HepG2 (cell line): ENCODE data around the gene IL16. TPM values are rescaled to one million over a fixed set of nuclear protein-coding genes. Genes with fewer than 3 reads are reported as not detected.

Source experiments
- ATAC-seq: fragments of 200-7000 bp; cut with Tn5 transposase; 3 replicates; pipeline ENCODE4 v1.9.1; 2020; ENCODE audit warnings: mild to moderate bottlenecking, moderate library complexity
- BruUV-seq: library from RNA; stranded (reverse); fragments of 400-500 nt; replicated peaks from 2 replicates; lab custom pipeline; 2021; lab: Mats Ljungman, UMichigan
- CTCF ChIA-PET: fragments of 300-600 bp; formaldehyde crosslinking; extraction: SDS; loops from one replicate; lab custom pipeline; 2021; ENCODE audit warnings: low total read pairs, inconsistent platforms, low intra/inter-chr PET ratio; lab: Yijun Ruan, JAX
- POLR2A ChIA-PET: fragments of 350-600 bp; sonication (Branson Sonifier 250); formaldehyde crosslinking; loops from one replicate; lab custom pipeline; 2020; ENCODE audit warnings: antibody characterized with exemption, inconsistent platforms; lab: Yijun Ruan, JAX
- DNase-seq: peaks from one replicate; pipeline ENCODE4 v3.0.0-alpha.2; 2015; ENCODE audit warnings: low spot score
- FAIRE-seq: peaks from 3 replicates; lab custom pipeline; 2011; peaks lifted over from hg19 to GRCh38; lab: Jason Lieb, UNC
- H2AFZ ChIP-seq: one replicate; pipeline ENCODE4 v1.6.1; 2011; ENCODE audit warnings: low read length, inconsistent platforms
- H3K27ac ChIP-seq: fragments of 300-600 bp; 3 replicates; pipeline ENCODE4 v1.8.0; 2011; ENCODE audit warnings: mixed run types, mild to moderate bottlenecking, mixed read lengths, low read length, inconsistent platforms; ENCODE audit not compliant: insufficient read depth; ENCODE audit errors: extremely low read length
- H3K27me3 ChIP-seq, 2 experiments: fragments of 200-600 bp in 1 of 2; 2 replicates in 1 of 2; 3 replicates in 1 of 2; pipeline versions ENCODE4 v1.6.0 to v1.8.0; 2011; ENCODE audit warnings: low read length in 2 of 2, mild to moderate bottlenecking in 2 of 2, moderate library complexity in 2 of 2, inconsistent platforms in 1 of 2; ENCODE audit not compliant: insufficient read depth in 2 of 2, control insufficient read depth in 1 of 2
- H3K36me3 ChIP-seq, 2 experiments: fragments of 200-600 bp in 1 of 2; replicated peaks in 1 of 2; 2 replicates in 1 of 2; 3 replicates in 1 of 2; pipeline versions ENCODE4 v1.5.1 to v1.8.0; 2011; ENCODE audit warnings: low read length in 2 of 2, inconsistent platforms in 1 of 2; ENCODE audit not compliant: insufficient read depth in 2 of 2, control insufficient read depth in 1 of 2
- H3K4me1 ChIP-seq: 2 replicates; pipeline ENCODE4 v1.5.1; 2012; ENCODE audit warnings: low read length, inconsistent platforms; ENCODE audit not compliant: insufficient read depth
- H3K4me2 ChIP-seq: 2 replicates; pipeline ENCODE4 v1.6.0; 2011; ENCODE audit warnings: low read depth, low read length, inconsistent platforms
- H3K4me3 ChIP-seq, 3 experiments: fragments of 200-600 bp in 1 of 3; sonication (generic), shearing (Covaris generic) in 1 of 3; replicated peaks in 1 of 3; 2 replicates each; pipeline ENCODE4 v1.5.1; 2011 to 2016; ENCODE audit warnings: low read length in 3 of 3, inconsistent platforms in 2 of 3, low read depth in 2 of 3, mild to moderate bottlenecking in 2 of 3, control low read depth in 1 of 3, mixed read lengths in 1 of 3; ENCODE audit not compliant: insufficient read depth in 1 of 3
- H3K79me2 ChIP-seq: one replicate; pipeline ENCODE4 v1.6.1; 2011; ENCODE audit warnings: low read length, inconsistent platforms; ENCODE audit not compliant: insufficient read depth
- H3K9ac ChIP-seq: 2 replicates; pipeline ENCODE4 v1.6.0; 2011; ENCODE audit warnings: mild to moderate bottlenecking, low read depth, low read length, inconsistent platforms; ENCODE audit not compliant: insufficient read depth
- H3K9me3 ChIP-seq: 2 replicates; pipeline ENCODE4 v1.5.1; 2012; ENCODE audit warnings: mild to moderate bottlenecking, low read length
- H4K20me1 ChIP-seq: 2 replicates; pipeline ENCODE4 v1.6.0; 2011; ENCODE audit warnings: inconsistent platforms, mild to moderate bottlenecking, low read length, moderate library complexity; ENCODE audit not compliant: insufficient read depth
- ETV6 ChIP-seq: sonication (generic); formaldehyde crosslinking; conservative IDR thresholded peaks from 2 replicates; pipeline ENCODE4 v1.4.0; 2020; ENCODE audit warnings: missing genetic modification reagents
- KIAA2018 ChIP-seq: sonication (generic); formaldehyde crosslinking; IDR thresholded peaks from 2 replicates; pipeline ENCODE4 v1.5.0; 2020; ENCODE audit warnings: mild to moderate bottlenecking, missing genetic modification reagents, borderline replicate concordance
- MAFG ChIP-seq: sonication (generic); formaldehyde crosslinking; IDR thresholded peaks from 2 replicates; pipeline ENCODE4 v1.5.1; 2020; ENCODE audit warnings: mild to moderate bottlenecking, missing genetic modification reagents
- MED1 ChIP-seq: sonication (generic); formaldehyde crosslinking; IDR thresholded peaks from 2 replicates; pipeline ENCODE4 v1.4.0; 2020; ENCODE audit warnings: missing genetic modification reagents
- MLX ChIP-seq: IDR thresholded peaks from 2 replicates; pipeline ENCODE4 v1.6.1; 2016
- NR1H2 ChIP-seq: sonication (generic); formaldehyde crosslinking; IDR thresholded peaks from 2 replicates; pipeline ENCODE4 v1.8.1; 2022; ENCODE audit warnings: low read depth, missing genetic modification reagents, borderline replicate concordance
- ZBTB34 ChIP-seq: sonication (generic); formaldehyde crosslinking; IDR thresholded peaks from 2 replicates; pipeline ENCODE4 v1.8.0; 2022; ENCODE audit warnings: mild to moderate bottlenecking, missing genetic modification reagents
- ZNF737 ChIP-seq: sonication (generic); formaldehyde crosslinking; IDR thresholded peaks from 2 replicates; pipeline ENCODE4 v1.5.0; 2020; ENCODE audit warnings: missing genetic modification reagents, mild to moderate bottlenecking, borderline replicate concordance
- ZNF788 ChIP-seq: sonication (generic); formaldehyde crosslinking; IDR thresholded peaks from 2 replicates; pipeline ENCODE4 v1.5.0; 2020; ENCODE audit warnings: mild to moderate bottlenecking, missing genetic modification reagents, borderline replicate concordance
- WGBS: methylation state at CpG from one replicate; pipeline ENCODE4 v1.1.6; 2017; ENCODE audit warnings: low lambda C conversion rate; 5-methylcytosine and 5-hydroxymethylcytosine counted together
- in situ Hi-C: cut with HindIII; loops from 2 replicates; pipeline ENCODE4 v1.10.0; 2017; ENCODE audit warnings: low pct_unique_long_range_greater_than_20kb; ENCODE audit not compliant: extremely low pct_ligation_motif_present
- intact Hi-C: fragments of 100-400 bp; cut with micrococcal nuclease; formaldehyde crosslinking; loops from one replicate; pipeline ENCODE4 v1.10.0; 2022; ENCODE audit not compliant: unreplicated experiment
- polyA plus RNA-seq, 8 experiments: library from polyadenylated mRNA; depleted of rRNA in 3 of 8; stranded (reverse) in 7 of 8; unstranded in 1 of 8; fragments of >200 nt; fragmentation: Illumina TruSeq in 4 of 8; extraction: Trizol in 4 of 8; gene quantifications; 2 replicates each; pipeline versions ENCODE4 v1.2.1 to v1.2.3, GENCODE V29; 2011 to 2016; ENCODE audit warnings: low read depth in 4 of 8, missing spikeins in 1 of 8, mixed read lengths in 1 of 8; ENCODE audit not compliant: insufficient read depth in 1 of 8
- total RNA-seq, 5 experiments: library from RNA; depleted of rRNA; stranded (reverse); fragments of >200 nt; fragmentation: Illumina TruSeq; extraction: Trizol; gene quantifications; 2 replicates each; pipeline ENCODE4 v1.2.3, GENCODE V29; 2016; ENCODE audit warnings: low read depth in 1 of 5

IL16 gene
- total and polyA plus RNA-seq, 2 of the 13 experiments (the other 11 are each of a cell fraction or from before 2014, with no cell fraction given): 0.03 TPM; not detected in 1

GRCh38 chr15:81168131-81168526 is 28.6 kb upstream of the IL16 start:
- POLR2A ChIA-PET: no interaction called here
- H3K36me3 ChIP-seq: no peaks in the 10 kb centered on the region
- CTCF ChIA-PET: no interaction called here
- H4K20me1 ChIP-seq: no peaks in the 10 kb centered on the region
- no peaks in the 10 kb centered on the region for H3K9me3 ChIP-seq
- WGBS: 9% methylated on average over 2 of the region's 2 CpGs
- H3K4me1 ChIP-seq: no peaks in the 10 kb centered on the region
- no peak overlapping the region for H3K9ac ChIP-seq
- ATAC-seq: no peak
- H3K27ac ChIP-seq: no peak overlapping the region
- H3K27me3 ChIP-seq: no peaks in the 10 kb centered on the region; a peak in 1 of 5 replicates
- in situ Hi-C loops (no loop called here), intact Hi-C loops (no loop called here)
- H2AFZ ChIP-seq: no peak overlapping the region
- no peak overlapping the region for H3K4me3 ChIP-seq
- no peak for FAIRE-seq
- no peak overlapping the region for H3K4me2 ChIP-seq
- no TSS peak for BruUV-seq
- no peaks in the 10 kb centered on the region for H3K79me2 ChIP-seq
- no peak for TF ChIP-seq NR1H2 (CRISPR knock-in tag)
- TF ChIP-seq ZNF788: no peak
- TF ChIP-seq MED1 (CRISPR knock-in tag): no peak
- no peak for DNase-seq

- H3K4me2 ChIP-seq: no peak overlapping the region
- no TSS peak for BruUV-seq
- no peaks in the 10 kb centered on the region for H3K79me2 ChIP-seq
- CTCF ChIA-PET: no interaction called here
- H3K27me3 ChIP-seq: no peaks in the 10 kb centered on the region; a peak in 1 of 5 replicates
- DNase-seq: no peak
- H3K4me1 ChIP-seq: no peaks in the 10 kb centered on the region
- POLR2A ChIA-PET: no interaction called here
- WGBS: 16% methylated on average over 2 of the region's 2 CpGs
- no peaks in the 10 kb centered on the region for H4K20me1 ChIP-seq
- H2AFZ ChIP-seq: no peak overlapping the region
- H3K27ac ChIP-seq: no peak overlapping the region
- no peaks in the 10 kb centered on the region for H3K9me3 ChIP-seq
- no peak overlapping the region for H3K9ac ChIP-seq
- in situ Hi-C loops: no loop called here
- no peaks in the 10 kb centered on the region for H3K36me3 ChIP-seq
- no peak for FAIRE-seq
- ATAC-seq: no peak
- intact Hi-C loops: no loop called here
- H3K4me3 ChIP-seq: no peak overlapping the region
- TF ChIP-seq ZNF737 (CRISPR knock-in tag) (no peak), MAFG (CRISPR knock-in tag) (no peak), ZBTB34 (CRISPR knock-in tag) (no peak), ETV6 (CRISPR knock-in tag) (no peak), MLX (CRISPR knock-in tag) (no peak), KIAA2018 (CRISPR knock-in tag) (no peak)
Observed at GRCh38 chr15:81168644-81169043, 28.0 kb upstream of the IL16 start.
